ENCODE measurements around the gene ZNF521.

Gene ZNF521

GRCh38 chr18:25077944-25078723 is 273.8 kb downstream of the ZNF521 start:
- no peak for DNase-seq

DNA sequence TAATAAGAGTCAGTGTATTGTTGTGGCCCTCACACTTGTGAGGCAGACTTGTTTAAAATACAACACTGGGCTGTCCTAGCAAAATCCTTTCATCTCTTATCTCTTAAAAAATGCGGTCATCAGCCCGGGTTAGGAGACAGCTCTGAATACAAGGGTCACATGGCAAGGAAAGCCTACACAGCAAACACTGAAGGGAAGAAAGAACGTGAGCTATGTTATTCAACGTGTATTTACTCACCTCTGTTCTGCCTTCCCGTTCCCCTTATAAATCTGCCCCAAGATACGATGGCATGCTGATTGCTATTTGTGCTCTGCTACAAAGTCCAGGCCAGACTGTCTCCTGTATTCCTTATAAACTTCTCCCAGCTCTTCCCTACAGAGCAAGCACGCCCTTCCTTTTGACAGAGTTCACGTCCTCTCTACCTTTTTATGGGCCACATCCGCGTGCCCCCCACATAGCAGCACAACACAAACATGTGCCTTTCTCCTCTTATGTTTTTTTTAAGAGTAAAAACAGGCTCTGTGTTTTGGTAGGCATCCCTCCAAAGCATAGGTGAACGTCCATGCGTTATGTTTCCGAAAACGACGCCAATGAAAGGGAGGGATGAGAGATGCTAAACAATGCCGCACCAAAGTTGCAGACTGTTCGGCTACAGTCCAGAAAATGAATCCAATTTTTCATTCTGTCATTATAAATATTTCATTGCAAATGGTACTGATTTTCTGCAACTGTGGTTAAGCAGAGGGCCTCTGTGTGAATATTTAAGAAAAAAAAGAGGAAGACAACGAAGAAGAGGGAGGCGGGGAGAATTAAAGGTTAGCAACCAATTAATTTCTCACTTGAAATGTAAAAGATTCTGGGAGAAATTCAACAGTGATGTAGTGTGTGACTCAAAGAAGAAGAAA is 274.7 kb downstream of the ZNF521 start:
- no peak for DNase-seq

- no peak for DNase-seq
Observed at GRCh38 chr18:25075783-25076182, 276.2 kb downstream of the ZNF521 start.

- DNase-seq: peak in 1 of 58 donors; percentile 30
Observed at GRCh38 chr18:25075331-25075730, 276.6 kb downstream of the ZNF521 start.

- DNase-seq: no peak
Observed at GRCh38 chr18:25074925-25075324, 277.0 kb downstream of the ZNF521 start.

DNA sequence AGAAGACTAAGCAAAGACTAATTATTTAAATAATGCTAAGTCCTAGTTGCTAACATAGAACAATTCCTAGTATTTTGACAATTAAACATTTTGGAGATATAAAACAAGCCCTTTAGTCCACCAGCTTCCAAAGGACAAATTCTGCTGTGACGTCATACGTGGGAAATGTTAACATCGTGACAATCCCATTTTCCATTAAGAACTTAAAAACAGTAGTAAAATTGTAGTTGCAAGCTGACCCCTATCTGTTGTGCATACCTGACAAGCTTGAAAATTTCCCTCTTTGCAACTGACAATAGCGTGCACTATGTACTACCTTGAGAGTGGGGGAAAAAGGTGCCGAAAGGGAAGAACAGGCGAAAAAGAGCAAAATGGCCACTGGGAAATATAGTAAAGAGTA is 279.8 kb downstream of the ZNF521 start:
- no peak for DNase-seq

DNA sequence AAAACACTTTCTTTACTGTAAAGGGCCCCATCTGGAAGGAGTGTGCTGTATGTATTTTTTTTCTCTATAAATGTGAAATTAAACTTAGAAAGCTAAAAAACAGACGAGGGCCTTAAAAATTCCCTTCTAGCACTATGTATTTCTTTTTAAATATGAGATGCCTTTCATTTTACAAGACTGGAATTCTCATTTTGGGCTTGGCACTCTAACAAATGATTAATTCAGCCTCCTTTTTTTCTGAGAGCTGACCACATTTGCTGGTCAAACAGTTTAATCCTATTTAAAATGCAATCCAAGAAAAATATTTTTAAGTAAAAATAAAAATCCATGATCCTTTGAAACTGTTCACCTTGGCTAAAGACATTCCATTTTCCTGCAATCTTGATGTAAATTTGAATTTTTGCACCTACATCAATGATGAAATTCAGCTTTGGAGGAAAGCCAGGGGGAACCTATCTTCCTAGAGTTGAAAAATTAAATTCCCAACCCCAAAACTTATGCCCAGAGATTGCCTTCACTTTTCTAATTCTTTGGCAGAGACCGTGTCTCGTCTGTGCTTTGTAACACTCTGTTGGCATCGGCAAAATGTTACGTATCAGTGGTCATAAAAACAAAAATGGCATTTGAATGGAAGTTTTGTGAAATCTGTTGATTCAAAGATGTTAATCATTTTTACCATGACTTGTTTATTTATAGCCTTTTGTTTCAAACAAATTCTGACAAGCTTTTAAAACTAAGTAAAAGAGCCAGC is 284.5 kb downstream of the ZNF521 start:
- peak in 1 of 58 donors; percentile 13 for DNase-seq

GRCh38 chr18:25066516-25066915 is 285.4 kb downstream of the ZNF521 start:
- no peak for DNase-seq

GRCh38 chr18:25062720-25063119 is 289.2 kb downstream of the ZNF521 start:
- no peak for DNase-seq

- DNase-seq: no peak
Observed at GRCh38 chr18:25061395-25061794, 290.6 kb downstream of the ZNF521 start.

- peak in 26 of 58 donors; percentile 2 to 66 (median 30) for DNase-seq
Observed at GRCh38 chr18:25058521-25058920, 293.4 kb downstream of the ZNF521 start.

DNA sequence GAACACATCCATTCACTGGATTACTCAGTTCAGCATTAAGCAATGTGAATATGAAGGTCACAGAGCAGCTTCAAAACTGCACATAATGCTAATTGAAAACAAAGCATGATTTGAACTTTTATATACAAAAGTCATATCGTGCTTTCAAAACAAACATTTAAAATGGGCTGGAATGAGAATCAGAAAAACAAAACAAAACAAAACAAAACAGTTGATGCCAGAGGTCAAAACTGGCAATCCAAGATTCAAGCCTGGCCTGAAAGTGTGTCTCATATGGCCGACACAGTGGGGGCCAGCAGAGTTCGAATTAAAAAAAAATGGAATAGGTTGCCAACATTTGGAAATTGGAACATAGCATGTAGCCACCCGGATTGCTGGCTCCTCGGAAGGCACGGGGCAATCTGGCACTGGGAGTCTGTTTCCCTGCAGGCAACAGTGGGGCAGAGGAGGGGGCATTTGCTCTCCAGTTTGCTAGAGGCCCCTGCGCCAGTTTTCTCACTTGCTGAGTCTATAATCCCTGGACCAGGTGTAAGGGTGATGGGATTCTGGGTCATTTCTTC is 294.4 kb downstream of the ZNF521 start:
- no peak for DNase-seq

GRCh38 chr18:25056429-25056828 is 295.5 kb downstream of the ZNF521 start:
- DNase-seq: peak in 6 of 58 donors; percentile 2 to 19 (median 9)

DNA sequence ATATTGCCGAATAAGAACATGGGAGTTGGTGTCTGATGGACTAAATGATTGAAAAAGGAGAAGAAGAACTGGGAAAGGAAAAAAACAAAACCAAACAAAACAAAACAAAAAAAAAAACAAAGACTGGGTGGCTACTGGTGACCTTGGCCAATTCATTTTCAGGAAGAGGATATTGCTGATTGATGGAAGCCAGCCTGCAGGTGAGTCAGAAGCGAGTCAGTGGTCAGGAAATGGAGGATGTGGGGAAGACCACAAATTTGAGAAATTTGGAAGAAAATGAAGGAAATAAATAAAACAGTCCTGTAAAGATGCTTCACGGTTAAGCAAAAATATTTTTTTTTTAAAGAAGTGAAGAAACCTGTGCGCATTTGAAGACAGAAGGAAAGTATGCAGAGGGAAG is 296.9 kb downstream of the ZNF521 start:
- no peak for DNase-seq

DNA sequence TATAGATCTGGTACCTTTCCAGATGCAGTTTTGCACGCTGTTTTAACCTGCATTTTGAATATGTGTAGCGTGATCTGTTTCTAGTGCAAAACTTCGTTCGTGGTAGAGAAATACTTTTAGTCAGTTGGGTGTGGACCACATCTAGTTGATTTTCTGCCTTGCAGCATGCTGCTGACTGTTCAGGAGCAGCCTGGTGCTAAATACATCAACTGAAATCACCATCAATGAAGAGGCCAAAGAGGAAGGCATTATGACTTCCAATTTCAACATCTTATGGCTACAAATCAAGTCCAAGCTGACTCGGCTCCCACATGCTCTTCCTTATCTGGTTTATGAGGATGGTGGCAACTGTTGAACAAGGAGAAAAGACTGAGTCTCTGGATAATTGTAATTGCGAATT is 298.5 kb downstream of the ZNF521 start:
- no peak for DNase-seq

DNA sequence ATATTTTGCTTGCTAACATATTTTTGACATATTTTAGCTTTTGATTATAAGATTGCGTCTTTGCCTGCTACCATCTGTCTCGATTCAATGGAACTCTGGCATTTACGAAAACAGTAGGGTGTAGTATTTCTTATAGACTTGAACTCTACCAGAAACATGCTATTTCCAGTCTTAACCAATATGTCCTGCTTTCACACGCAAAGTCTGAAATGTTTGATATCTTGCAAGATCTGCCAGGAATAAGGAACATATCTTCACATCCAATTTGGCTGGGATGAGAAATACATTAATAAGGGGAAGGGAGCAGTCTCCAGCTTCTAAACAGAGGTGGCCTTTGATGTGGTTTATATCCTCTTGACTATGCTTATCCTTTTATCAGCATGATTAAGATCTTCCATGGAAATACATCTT is 299.4 kb downstream of the ZNF521 start:
- no peak for DNase-seq

- no peak for DNase-seq
Observed at GRCh38 chr18:25050605-25051004, 301.4 kb downstream of the ZNF521 start.

DNA sequence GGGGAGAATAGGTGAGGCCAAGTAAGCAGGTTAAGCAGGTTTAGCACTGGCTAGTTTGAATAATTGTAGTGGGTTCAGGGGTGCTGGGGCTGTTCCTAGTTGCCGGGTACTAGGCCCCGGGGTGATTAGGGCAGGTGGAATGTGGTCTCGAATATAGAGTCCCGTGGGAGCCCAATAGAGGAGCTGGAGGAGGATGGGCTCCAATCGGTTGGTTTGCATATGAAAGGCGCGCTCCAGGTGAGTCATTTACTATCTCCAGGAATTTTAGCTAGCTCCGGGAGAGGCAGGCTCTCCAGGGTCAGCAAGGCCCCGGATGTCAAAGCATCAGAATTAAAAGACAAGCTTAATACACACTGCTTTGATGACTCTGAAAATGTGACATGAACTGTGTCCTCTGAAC is 304.0 kb downstream of the ZNF521 start:
- no peak for DNase-seq

GRCh38 chr18:25047421-25047820 is 304.5 kb downstream of the ZNF521 start:
- no peak for DNase-seq

DNA sequence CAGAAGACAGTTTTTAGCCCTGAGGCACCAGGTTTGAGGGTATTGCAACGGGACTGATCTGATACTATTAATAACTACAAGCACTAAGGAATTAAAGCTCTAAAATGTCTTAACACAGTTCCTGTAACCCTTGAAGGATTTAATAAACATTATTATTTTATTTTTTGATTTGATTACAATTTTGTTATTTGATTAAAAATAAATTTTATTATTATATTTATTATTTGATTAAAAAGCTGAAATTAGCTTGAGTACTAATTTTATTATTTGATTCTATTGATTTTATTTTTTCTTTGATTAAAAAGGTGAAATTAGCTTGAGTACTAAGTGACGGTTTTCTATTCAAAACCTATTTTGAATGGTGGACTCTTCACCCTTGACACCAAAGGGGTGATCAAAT is 307.3 kb downstream of the ZNF521 start:
- DNase-seq: no peak

DNA sequence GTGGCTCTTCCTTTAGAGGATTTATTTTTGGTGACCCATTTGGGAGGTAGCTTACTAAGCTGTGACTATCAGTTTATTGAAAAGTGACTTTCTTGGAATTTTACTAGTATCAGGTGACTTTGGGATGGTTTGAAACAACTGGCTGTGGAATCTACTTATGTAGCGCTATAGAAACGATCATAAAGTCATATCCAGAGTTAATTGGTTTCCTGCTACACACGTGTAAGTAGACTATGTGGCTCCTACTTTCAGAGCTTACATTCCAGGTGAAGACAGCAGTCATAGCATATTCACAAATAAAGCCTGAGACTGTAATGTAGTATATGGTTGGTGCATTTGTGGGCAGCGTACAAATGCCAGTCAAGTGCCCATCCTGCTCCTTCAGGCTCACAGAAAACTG is 308.9 kb downstream of the ZNF521 start:
- DNase-seq: no peak

All from anterior cingulate cortex (tissue), 58 donors.